A549 (cell line): Measurements from ENCODE around the gene CPE. TPM values are rescaled to one million over a fixed set of nuclear protein-coding genes. Genes with fewer than 3 reads are reported as not detected.

Source experiments
- ATAC-seq, 2 experiments: fragments of 200-7000 bp in 1 of 2; fragments of >200 bp in 1 of 2; cut with Nextera tagmentation in 1 of 2; cut with Tn5 transposase in 1 of 2; 3 replicates each; pipeline versions ENCODE4 v1.8.0 to v1.9.1; 2018 to 2020; ENCODE audit warnings: mild to moderate bottlenecking in 1 of 2, moderate library complexity in 1 of 2
- CTCF ChIA-PET: fragments of 300-600 bp; sonication (Branson Sonifier 250); formaldehyde crosslinking; extraction: SDS; loops from one replicate; lab custom pipeline; 2021; ENCODE audit warnings: antibody characterized with exemption, inconsistent platforms; lab: Yijun Ruan, JAX
- POLR2A ChIA-PET: fragments of 350-600 bp; formaldehyde crosslinking; extraction: SDS; loops from one replicate; lab custom pipeline; 2021; ENCODE audit warnings: antibody characterized with exemption, inconsistent platforms; lab: Yijun Ruan, JAX
- DNase-seq, 2 experiments: peaks; one replicate each; pipeline versions ENCODE4 v3.0.0 to v3.0.0-alpha.2; 2011 to 2016; ENCODE audit warnings: low read depth in 1 of 2, low spot score in 1 of 2
- FAIRE-seq: peaks from 2 replicates; lab custom pipeline; 2011; peaks lifted over from hg19 to GRCh38; lab: Jason Lieb, UNC
- H3K27ac ChIP-seq, 2 experiments: fragments of >200 bp; sonication (Bioruptor Twin); formaldehyde crosslinking; 3 replicates each; pipeline ENCODE4 v1.5.1; 2016 to 2017
- H3K4me1 ChIP-seq: fragments of >200 bp; sonication (Bioruptor Twin); formaldehyde crosslinking; 3 replicates; pipeline ENCODE4 v1.6.1; 2016
- H3K4me2 ChIP-seq: fragments of >200 bp; sonication (Bioruptor Twin); formaldehyde crosslinking; 3 replicates; pipeline ENCODE4 v1.6.1; 2016
- H3K4me3 ChIP-seq: fragments of >200 bp; sonication (Bioruptor Twin); formaldehyde crosslinking; 3 replicates; pipeline ENCODE4 v1.5.1; 2016
- H3K9me3 ChIP-seq: fragments of >200 bp; sonication (Bioruptor Twin); formaldehyde crosslinking; 3 replicates; pipeline ENCODE4 v1.6.1; 2016
- BHLHE40 ChIP-seq: IDR thresholded peaks from 2 replicates; pipeline ENCODE4 v1.6.1; 2012; ENCODE audit warnings: low read depth, low read length, inconsistent platforms
- CBX2 ChIP-seq: fragments of 200-600 bp; sonication (generic); IDR thresholded peaks from 2 replicates; pipeline ENCODE4 v1.6.1; 2016; ENCODE audit warnings: low read depth, mild to moderate bottlenecking, borderline replicate concordance
- EHMT2 ChIP-seq: fragments of 200-600 bp; sonication (generic); IDR thresholded peaks from 2 replicates; pipeline ENCODE4 v1.6.1; 2016; ENCODE audit warnings: antibody characterized with exemption, low read depth, mild to moderate bottlenecking, moderate library complexity
- FOSL2 ChIP-seq, 2 experiments: fragments of 450-650 bp in 1 of 2; fragments of >200 bp in 1 of 2; sonication (Bioruptor Twin) in 1 of 2; formaldehyde crosslinking; IDR thresholded peaks; 2 replicates each; pipeline versions ENCODE4 v1.5.0 to v1.6.1; 2016 to 2020; ENCODE audit warnings: mild to moderate bottlenecking in 1 of 2, moderate library complexity in 1 of 2
- GATA3 ChIP-seq: IDR thresholded peaks from 2 replicates; pipeline ENCODE4 v1.6.1; 2012; ENCODE audit warnings: borderline replicate concordance
- HDAC2 ChIP-seq: fragments of 200-600 bp; sonication (generic); IDR thresholded peaks from 2 replicates; pipeline ENCODE4 v1.6.1; 2016
- HOXA7 ChIP-seq: fragments of 250-450 bp; sonication (Bioruptor Pico); IDR thresholded peaks from 2 replicates; pipeline ENCODE4 v1.5.0; 2020; ENCODE audit warnings: mild to moderate bottlenecking, moderate library complexity
- JUNB ChIP-seq: fragments of >200 bp; sonication (Bioruptor Twin); formaldehyde crosslinking; IDR thresholded peaks from 2 replicates; pipeline ENCODE4 v1.6.1; 2016
- KDM5A ChIP-seq: fragments of 200-600 bp; sonication (generic); IDR thresholded peaks from 2 replicates; pipeline ENCODE4 v1.6.1; 2016; ENCODE audit warnings: antibody characterized with exemption, mild to moderate bottlenecking
- MAFK ChIP-seq: fragments of 450-650 bp; IDR thresholded peaks from 2 replicates; pipeline ENCODE4 v1.6.1; 2014; ENCODE audit not compliant: partially characterized antibody
- NFE2L2 ChIP-seq: fragments of 150-350 bp; conservative IDR thresholded peaks from 2 replicates; pipeline ENCODE4 v1.6.1; 2014; ENCODE audit warnings: low read length
- NPAS2 ChIP-seq: fragments of 250-450 bp; sonication (Bioruptor Pico); IDR thresholded peaks from 2 replicates; pipeline ENCODE4 v1.8.0; 2022; ENCODE audit warnings: mild to moderate bottlenecking, moderate library complexity, borderline replicate concordance
- NR3C1 ChIP-seq: fragments of >200 bp; sonication (Bioruptor Twin); formaldehyde crosslinking; IDR thresholded peaks from 3 replicates; pipeline ENCODE4 v1.6.1; 2017
- PHF8 ChIP-seq: fragments of 200-600 bp; sonication (generic); IDR thresholded peaks from 2 replicates; pipeline ENCODE4 v1.6.1; 2016; ENCODE audit warnings: low read depth, mild to moderate bottlenecking, antibody characterized with exemption, moderate library complexity, borderline replicate concordance
- POLR2A ChIP-seq: IDR thresholded peaks from 2 replicates; pipeline ENCODE4 v1.6.1; 2012; ENCODE audit warnings: mild to moderate bottlenecking, low read length
- POLR2AphosphoS2 ChIP-seq: conservative IDR thresholded peaks from 2 replicates; pipeline ENCODE4 v1.6.1; 2012; ENCODE audit warnings: low read length, improper control_type of control experiment, inconsistent platforms
- RAD21 ChIP-seq, 2 experiments: fragments of >200 bp in 1 of 2; sonication (Bioruptor Twin) in 1 of 2; formaldehyde crosslinking in 1 of 2; IDR thresholded peaks in 1 of 2; conservative IDR thresholded peaks in 1 of 2; 2 replicates in 1 of 2; 3 replicates in 1 of 2; pipeline ENCODE4 v1.6.1; 2012 to 2018; ENCODE audit warnings: inconsistent platforms in 1 of 2
- RFX5 ChIP-seq: fragments of 450-650 bp; IDR thresholded peaks from 2 replicates; pipeline ENCODE4 v1.7.1; 2014; ENCODE audit warnings: antibody characterized with exemption, mild to moderate bottlenecking, moderate library complexity
- RNF2 ChIP-seq: fragments of 200-600 bp; sonication (generic); IDR thresholded peaks from 2 replicates; pipeline ENCODE4 v1.6.1; 2016; ENCODE audit warnings: low read depth, mild to moderate bottlenecking, antibody characterized with exemption, moderate library complexity, borderline replicate concordance
- SREBF2 ChIP-seq: fragments of 450-650 bp; IDR thresholded peaks from 2 replicates; pipeline ENCODE4 v1.6.1; 2014; ENCODE audit warnings: mild to moderate bottlenecking, moderate library complexity
- TP53 ChIP-seq: fragments of 250-450 bp; sonication (Bioruptor Pico); IDR thresholded peaks from 2 replicates; pipeline ENCODE4 v1.5.0; 2021; ENCODE audit warnings: mild to moderate bottlenecking, moderate library complexity
- ZC3H11A ChIP-seq: fragments of 450-650 bp; IDR thresholded peaks from 2 replicates; pipeline ENCODE4 v1.6.1; 2014; ENCODE audit warnings: antibody characterized with exemption, mild to moderate bottlenecking
- WGBS: methylation state at CpG from one replicate; pipeline ENCODE4 v1.1.6; 2017; ENCODE audit errors: missing lambda C conversion rate; 5-methylcytosine and 5-hydroxymethylcytosine counted together
- polyA plus RNA-seq, 4 experiments: library from polyadenylated mRNA; depleted of rRNA in 3 of 4; stranded (reverse); fragments of >200 nt; fragmentation: RNase III in 1 of 4; extraction: RNeasy Plus Mini Kit Qiagen cat#74134 plus additional on column Dnase treatment in 1 of 4; gene quantifications; 2 replicates in 3 of 4; 3 replicates in 1 of 4; pipeline ENCODE4 v1.2.3, GENCODE V29; 2011 to 2017
- TF ChIP-seq, protein P1 (sequence below): IDR thresholded peaks from 2 replicates; pipeline ENCODE4 v1.6.1; 2012
- TF ChIP-seq, protein P2 (sequence below): IDR thresholded peaks from 2 replicates; pipeline ENCODE4 v1.6.1; 2012
- TF ChIP-seq, protein P3 (sequence below): IDR thresholded peaks from 2 replicates; pipeline ENCODE4 v1.6.1; 2012; ENCODE audit warnings: low read depth, borderline replicate concordance

Gene CPE
- polyA plus RNA-seq, 2 of the 4 experiments (the other 2 are of a cell fraction), result 1.6 to 1.9 TPM

DNA sequence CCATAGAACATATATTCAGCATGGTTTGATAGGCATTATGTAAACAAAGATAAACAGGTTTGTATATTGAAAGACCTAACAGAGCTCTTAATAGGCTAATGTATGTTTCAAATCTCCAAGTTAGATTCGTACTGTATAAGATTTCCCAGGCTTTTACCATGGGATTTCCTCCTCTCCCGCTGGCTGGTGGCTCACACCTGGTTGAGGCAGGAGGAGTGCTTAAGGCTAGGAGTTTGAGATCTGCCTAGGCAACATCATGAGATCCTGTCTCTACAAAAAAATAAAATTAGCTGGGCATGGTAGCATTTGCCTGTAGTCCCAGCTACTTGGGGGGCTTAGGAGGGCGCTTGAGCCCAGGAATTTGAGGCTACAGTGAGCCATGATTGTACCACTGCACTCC, 5.4 kb downstream of the CPE start:
- H3K9me3 ChIP-seq, result no peaks in the 10 kb centered on the region
- WGBS, result 21% methylated on average over 3 of the region's 3 CpGs
- POLR2A ChIA-PET, result no interaction called here
- FAIRE-seq (no peak), ATAC-seq (no peak), DNase-seq (no peak)
- no peak overlapping the region for H3K4me2 ChIP-seq
- no peak overlapping the region for H3K27ac ChIP-seq
- TF ChIP-seq NR3C1, result no peak
- no peak for TF ChIP-seq RNF2
- no peak for TF ChIP-seq RAD21 (conservative IDR thresholded peaks at IDR 0.05 in 1 of 2, IDR thresholded peaks at IDR 0.05 in 1 of 2)
- no peak for TF ChIP-seq TP53
- TF ChIP-seq NFE2L2, result no peak
- TF ChIP-seq PHF8, result no peak
- no peak overlapping the region for H3K4me3 ChIP-seq
- H3K4me1 ChIP-seq, result no peaks in the 10 kb centered on the region
- CTCF ChIA-PET, result interaction anchor here (1.2 kb wide), 1 partner anchor 253 kb away, joined by 3 read pairs; no protein-coding TSS in a partner anchor

DNA sequence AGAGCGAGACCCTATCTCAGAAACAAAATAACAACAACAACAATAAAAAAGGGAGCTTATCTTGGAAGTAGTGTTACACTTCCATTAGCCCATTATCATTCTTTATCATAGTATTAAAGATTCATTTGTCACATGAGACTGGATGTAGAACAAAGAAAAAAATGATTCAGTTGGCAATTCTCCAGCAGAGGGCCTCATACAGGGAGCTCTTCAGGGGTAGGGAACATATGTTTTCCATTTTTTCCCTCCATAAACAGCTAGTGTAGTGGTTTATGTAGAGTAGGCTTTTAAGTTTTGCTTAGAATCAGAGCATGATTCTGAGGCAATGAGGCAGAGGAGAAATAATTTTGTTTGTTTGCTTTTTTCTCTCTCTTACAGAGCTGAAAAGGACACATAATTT, 5.8 kb downstream of the CPE start:
- FAIRE-seq, result no peak
- POLR2A ChIA-PET, result no interaction called here
- TF ChIP-seq CBX2 (no peak), NPAS2 (CRISPR knock-in tag) (no peak), BHLHE40 (no peak), RFX5 (no peak), FOSL2 (IDR thresholded peaks at IDR 0.05) (no peak), FOSL2 (CRISPR knock-in tag; IDR thresholded peaks at IDR 0.05) (no peak)
- TF ChIP-seq, protein P1, sequence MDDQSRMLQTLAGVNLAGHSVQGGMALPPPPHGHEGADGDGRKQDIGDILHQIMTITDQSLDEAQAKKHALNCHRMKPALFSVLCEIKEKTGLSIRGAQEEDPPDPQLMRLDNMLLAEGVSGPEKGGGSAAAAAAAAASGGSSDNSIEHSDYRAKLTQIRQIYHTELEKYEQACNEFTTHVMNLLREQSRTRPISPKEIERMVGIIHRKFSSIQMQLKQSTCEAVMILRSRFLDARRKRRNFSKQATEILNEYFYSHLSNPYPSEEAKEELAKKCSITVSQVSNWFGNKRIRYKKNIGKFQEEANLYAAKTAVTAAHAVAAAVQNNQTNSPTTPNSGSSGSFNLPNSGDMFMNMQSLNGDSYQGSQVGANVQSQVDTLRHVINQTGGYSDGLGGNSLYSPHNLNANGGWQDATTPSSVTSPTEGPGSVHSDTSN, result no peak
- TF ChIP-seq, protein P2, sequence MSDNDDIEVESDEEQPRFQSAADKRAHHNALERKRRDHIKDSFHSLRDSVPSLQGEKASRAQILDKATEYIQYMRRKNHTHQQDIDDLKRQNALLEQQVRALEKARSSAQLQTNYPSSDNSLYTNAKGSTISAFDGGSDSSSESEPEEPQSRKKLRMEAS, result no peak
- 65% methylated on average over 1 of the region's 1 CpG for WGBS
- CTCF ChIA-PET, result interaction anchor here (1.2 kb wide), 1 partner anchor 253 kb away, joined by 3 read pairs; no protein-coding TSS in a partner anchor
- no peak for DNase-seq
- Histone ChIP-seq H3K4me2 (no peak overlapping the region), H3K4me1 (no peaks in the 10 kb centered on the region), H3K4me3 (no peak overlapping the region), H3K9me3 (no peaks in the 10 kb centered on the region), H3K27ac (no peak overlapping the region)
- no peak for ATAC-seq

DNA sequence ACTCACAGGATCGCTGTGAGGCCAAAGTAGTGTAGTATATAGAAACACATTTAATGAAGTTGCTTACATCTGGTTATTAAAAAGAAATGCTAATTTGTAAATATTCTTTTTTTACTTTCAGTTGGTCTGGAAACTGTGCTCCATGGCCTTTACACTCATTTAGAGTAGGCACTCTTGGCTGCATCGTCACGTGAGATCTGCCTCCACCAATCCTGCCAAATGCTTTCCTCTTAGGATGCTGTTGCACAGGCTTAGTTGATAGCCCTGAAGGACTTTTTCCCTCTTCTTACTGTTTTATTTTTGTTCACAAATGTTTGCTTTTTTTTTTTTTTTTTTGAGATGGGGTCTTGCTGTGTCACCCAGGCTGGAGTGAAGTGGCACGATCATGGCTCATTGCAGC, 6.3 kb downstream of the CPE start:
- TF ChIP-seq SREBF2 (no peak), GATA3 (no peak), HOXA7 (no peak), POLR2A (no peak), JUNB (no peak), MAFK (no peak), HDAC2 (no peak)
- TF ChIP-seq, protein P3, sequence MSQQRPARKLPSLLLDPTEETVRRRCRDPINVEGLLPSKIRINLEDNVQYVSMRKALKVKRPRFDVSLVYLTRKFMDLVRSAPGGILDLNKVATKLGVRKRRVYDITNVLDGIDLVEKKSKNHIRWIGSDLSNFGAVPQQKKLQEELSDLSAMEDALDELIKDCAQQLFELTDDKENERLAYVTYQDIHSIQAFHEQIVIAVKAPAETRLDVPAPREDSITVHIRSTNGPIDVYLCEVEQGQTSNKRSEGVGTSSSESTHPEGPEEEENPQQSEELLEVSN, result no peak
- no peak overlapping the region for H3K4me3 ChIP-seq
- ChIA-PET POLR2A (no interaction called here), CTCF (interaction anchor here (1.2 kb wide), 1 partner anchor 254 kb away, joined by 3 read pairs; no protein-coding TSS in a partner anchor)
- no peak for FAIRE-seq
- no peak overlapping the region for H3K27ac ChIP-seq
- no peak for DNase-seq
- no peak overlapping the region for H3K4me2 ChIP-seq
- 82% methylated on average over 4 of the region's 4 CpGs for WGBS
- H3K9me3 ChIP-seq, result no peaks in the 10 kb centered on the region
- no peak for ATAC-seq
- H3K4me1 ChIP-seq, result no peaks in the 10 kb centered on the region

DNA sequence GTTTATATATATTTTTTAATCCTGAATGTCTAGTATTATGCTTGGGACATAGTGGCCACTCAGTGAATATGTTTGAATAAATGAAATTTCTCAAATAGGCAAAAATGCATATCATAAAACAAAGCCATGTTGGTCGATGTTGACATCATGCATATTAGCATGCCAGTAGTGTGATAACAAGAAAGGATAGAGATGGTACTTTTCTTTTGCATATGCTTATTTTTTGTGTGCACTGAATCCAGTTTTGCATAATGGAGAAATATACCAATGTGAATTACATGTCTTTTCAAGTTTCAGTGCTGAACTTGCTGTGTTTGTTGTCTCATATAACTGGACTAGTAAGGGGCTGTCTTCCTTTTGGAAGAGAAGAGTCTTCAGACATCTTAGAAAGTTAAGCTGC, 7.5 kb downstream of the CPE start:
- DNase-seq (no peak), FAIRE-seq (no peak), ATAC-seq (no peak)
- Histone ChIP-seq H3K9me3 (no peaks in the 10 kb centered on the region), H3K27ac (no peak overlapping the region), H3K4me3 (no peak overlapping the region), H3K4me1 (no peaks in the 10 kb centered on the region), H3K4me2 (no peak overlapping the region)
- ChIA-PET CTCF (interaction anchor here (1.1 kb wide), 1 partner anchor 255 kb away, joined by 3 read pairs; no protein-coding TSS in a partner anchor), POLR2A (no interaction called here)
- TF ChIP-seq JUNB (no peak), KDM5A (no peak), POLR2AphosphoS2 (no peak), SREBF2 (no peak), ZC3H11A (no peak), BHLHE40 (no peak), EHMT2 (no peak)
- WGBS, result 68% methylated on average over 1 of the region's 1 CpG
